Psoas muscle (tissue), 8 donors: ENCODE data around the gene ANK2. TPM values are rescaled to one million over a fixed set of nuclear protein-coding genes. Genes with fewer than 3 reads are reported as not detected.
"Not testable (repeated sequence)": the region's sequence is repeated elsewhere in the genome, so short reads cannot be mapped to it uniquely, and the experiment has no call there.

Source experiments
- ATAC-seq, 4 donors: fragments of 200-7000 bp; cut with Tn5 transposase; one replicate each; pipeline ENCODE4 v1.9.1; 2020; ENCODE audit warnings: moderate library complexity in 3 of 4, mild to moderate bottlenecking in 2 of 4
- DNase-seq, 2 donors: peaks; one replicate each; pipeline ENCODE4 v3.0.0-alpha.2; 2020
- H3K27ac ChIP-seq: fragments of 200-600 bp; one replicate; pipeline ENCODE4 v1.8.0; 2022
- H3K27me3 ChIP-seq, 3 donors: fragments of 200-600 bp in 1 of 3; one replicate each; pipeline versions ENCODE4 v1.6.1 to v1.8.0; 2013 to 2022; ENCODE audit warnings: low read length in 2 of 3, mild to moderate bottlenecking in 2 of 3, moderate library complexity in 1 of 3; ENCODE audit not compliant: insufficient read depth in 3 of 3
- H3K36me3 ChIP-seq, 2 donors: fragments of 200-600 bp in 1 of 2; one replicate each; pipeline versions ENCODE4 v1.6.1 to v1.8.0; 2013 to 2022; ENCODE audit warnings: low read depth in 1 of 2, mild to moderate bottlenecking in 1 of 2, moderate library complexity in 1 of 2; ENCODE audit not compliant: insufficient read depth in 1 of 2
- H3K4me1 ChIP-seq: fragments of 200-600 bp; one replicate; pipeline ENCODE4 v1.8.0; 2022
- H3K4me3 ChIP-seq: fragments of 200-600 bp; one replicate; pipeline ENCODE4 v1.8.0; 2022; ENCODE audit warnings: mild to moderate bottlenecking
- H3K9me3 ChIP-seq: fragments of 200-600 bp; one replicate; pipeline ENCODE4 v1.8.0; 2022
- WGBS, 3 donors: extraction: QIAGEN DNeasy Blood & Tissue Kit; methylation state at CpG; one replicate each; pipeline versions ENCODE4 v1.1.6 to v1.1.7; 2013; 5-methylcytosine and 5-hydroxymethylcytosine counted together
- intact Hi-C, 2 donors: fragments of 100-400 bp; cut with DNase I; formaldehyde crosslinking; loops; one replicate each; pipeline versions ENCODE4 v1.11.0 to v1.14.2; 2022
- polyA plus RNA-seq, 3 donors: library from polyadenylated mRNA; stranded (reverse); fragments of 200-250 nt; gene quantifications; one replicate each; pipeline ENCODE4 v1.2.3, GENCODE V29; 2013
- total RNA-seq, 4 donors: library from RNA; stranded (reverse); fragmentation: NEBNext Ultra II Directional in 2 of 4; extraction: Animal tissue kit (Norgen Biotek cat#: 25700) in 2 of 4; gene quantifications; one replicate each; pipeline versions ENCODE4 v1.2.1 to v1.2.4, GENCODE V29; 2021 to 2023
- TF ChIP-seq, protein P1 (sequence below): fragments of 200-600 bp; IDR thresholded peaks from one replicate; pipeline ENCODE4 v1.8.0; 2022; ENCODE audit warnings: antibody characterized with exemption
- donor health status: healthy with polysubstance abuse.
- donor health status: DM: no; HTN: no; CAD: no; lungs with moderate emphysema.
- donor health status: Bipolar disorder and iron deficiency.
- donor health status: healthy.
- donor health status: DM: yes; HTN: yes; CAD: no.
- donor health status: DM: no; HTN: no; CAD: no.
- donor health status: DM: no; HTN: no; CAD: no.
- donor health status: DM: yes; HTN: yes; CAD: no.

ANK2 gene
- total and polyA plus RNA-seq, 7 donors = 14.1 to 153 (median 78.5) TPM

- Histone ChIP-seq H3K4me1 (peaks cover 6% of the 10 kb centered on the region), H3K4me3 (no peak overlapping the region), H3K36me3 (no peaks in the 10 kb centered on the region), H3K27ac (no peak overlapping the region), H3K9me3 (no peaks in the 10 kb centered on the region), H3K27me3 (no peaks in the 10 kb centered on the region)
- WGBS, 3 donors = 82 to 89% (median 87%) methylated on average over 3 of the region's 3 CpGs
- no peak for DNase-seq
- TF ChIP-seq, protein P1, sequence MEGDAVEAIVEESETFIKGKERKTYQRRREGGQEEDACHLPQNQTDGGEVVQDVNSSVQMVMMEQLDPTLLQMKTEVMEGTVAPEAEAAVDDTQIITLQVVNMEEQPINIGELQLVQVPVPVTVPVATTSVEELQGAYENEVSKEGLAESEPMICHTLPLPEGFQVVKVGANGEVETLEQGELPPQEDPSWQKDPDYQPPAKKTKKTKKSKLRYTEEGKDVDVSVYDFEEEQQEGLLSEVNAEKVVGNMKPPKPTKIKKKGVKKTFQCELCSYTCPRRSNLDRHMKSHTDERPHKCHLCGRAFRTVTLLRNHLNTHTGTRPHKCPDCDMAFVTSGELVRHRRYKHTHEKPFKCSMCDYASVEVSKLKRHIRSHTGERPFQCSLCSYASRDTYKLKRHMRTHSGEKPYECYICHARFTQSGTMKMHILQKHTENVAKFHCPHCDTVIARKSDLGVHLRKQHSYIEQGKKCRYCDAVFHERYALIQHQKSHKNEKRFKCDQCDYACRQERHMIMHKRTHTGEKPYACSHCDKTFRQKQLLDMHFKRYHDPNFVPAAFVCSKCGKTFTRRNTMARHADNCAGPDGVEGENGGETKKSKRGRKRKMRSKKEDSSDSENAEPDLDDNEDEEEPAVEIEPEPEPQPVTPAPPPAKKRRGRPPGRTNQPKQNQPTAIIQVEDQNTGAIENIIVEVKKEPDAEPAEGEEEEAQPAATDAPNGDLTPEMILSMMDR = no peak
- ATAC-seq = no peak
- intact Hi-C loops = no loop called here
Measured at GRCh38 chr4:113059449-113060182, 10.2 kb downstream of the ANK2 start.

- H3K4me1 ChIP-seq = peaks cover 6% of the 10 kb centered on the region
- TF ChIP-seq, protein P1 = no peak
- H3K36me3 ChIP-seq = no peaks in the 10 kb centered on the region
- H3K4me3 ChIP-seq = no peak overlapping the region
- no peak for ATAC-seq
- DNase-seq = no peak
- no peaks in the 10 kb centered on the region for H3K27me3 ChIP-seq
- no peak overlapping the region for H3K27ac ChIP-seq
- intact Hi-C loops = no loop called here
- no peaks in the 10 kb centered on the region for H3K9me3 ChIP-seq
Measured at GRCh38 chr4:113060853-113061252, 11.4 kb downstream of the ANK2 start.

- no peaks in the 10 kb centered on the region for H3K4me1 ChIP-seq
- H3K27ac ChIP-seq = no peak overlapping the region
- DNase-seq (no peak), ATAC-seq (no peak)
- intact Hi-C loops = no loop called here
- WGBS, 3 donors = 39 to 64% (median 56%) methylated on average over 5 of the region's 5 CpGs
- no peaks in the 10 kb centered on the region for H3K9me3 ChIP-seq
- no peaks in the 10 kb centered on the region for H3K36me3 ChIP-seq
- TF ChIP-seq, protein P1 = no peak
- no peak overlapping the region for H3K4me3 ChIP-seq
- H3K27me3 ChIP-seq = no peaks in the 10 kb centered on the region
Measured at GRCh38 chr4:113064244-113064643, 14.8 kb downstream of the ANK2 start.

DNA sequence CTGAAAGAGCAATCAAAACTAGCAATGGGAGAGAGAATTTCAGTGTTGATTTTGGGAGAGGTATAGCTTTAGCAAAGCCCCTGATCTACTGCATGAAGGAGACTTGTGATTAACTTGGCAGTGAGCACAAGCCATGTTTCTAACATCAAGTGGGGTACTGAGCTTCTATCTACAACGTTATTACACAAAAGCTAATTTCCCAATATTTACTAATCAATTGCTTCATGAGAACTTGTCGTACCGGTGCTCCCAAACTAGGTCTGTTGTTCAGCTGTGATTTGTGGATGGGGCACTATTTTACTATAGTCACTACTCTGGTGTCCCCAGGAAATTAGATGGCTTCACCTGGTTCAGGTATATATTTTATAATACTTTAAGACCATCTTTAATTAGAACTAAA is 16.2 kb downstream of the ANK2 start:
- no peaks in the 10 kb centered on the region for H3K27me3 ChIP-seq
- intact Hi-C loops = no loop called here
- H3K4me3 ChIP-seq = no peak overlapping the region
- WGBS, 3 donors = 83 to 89% (median 89%) methylated on average over 3 of the region's 3 CpGs
- H3K9me3 ChIP-seq = no peaks in the 10 kb centered on the region
- TF ChIP-seq, protein P1 = no peak
- no peaks in the 10 kb centered on the region for H3K36me3 ChIP-seq
- H3K4me1 ChIP-seq = no peaks in the 10 kb centered on the region
- H3K27ac ChIP-seq = no peak overlapping the region
- DNase-seq = no peak
- ATAC-seq = no peak

- DNase-seq, intact Hi-C loops, H3K27ac ChIP-seq, ATAC-seq, H3K27me3 ChIP-seq, H3K4me3 ChIP-seq, H3K4me1 ChIP-seq, H3K36me3 ChIP-seq, H3K9me3 ChIP-seq: not testable (repeated sequence)
- 94 to 97% (median 95%) methylated on average over 3 of the region's 3 CpGs for WGBS, 3 donors
Measured at GRCh38 chr4:113068771-113069170, 19.3 kb downstream of the ANK2 start.
